OCI-LY1 (cell line): ENCODE measurements around the gene MMAB.

Experiments
- H2AFZ ChIP-seq: fragments of 200-600 bp; sonication (generic), shearing (Covaris generic); 2 replicates; pipeline ENCODE4 v1.6.0; 2014; ENCODE audit warnings: antibody characterized with exemption, mild to moderate bottlenecking, low read length
- H3F3A ChIP-seq: fragments of 200-600 bp; sonication (generic), shearing (Covaris generic); 2 replicates; pipeline ENCODE4 v1.6.0; 2014; ENCODE audit warnings: mild to moderate bottlenecking, antibody characterized with exemption, low read length, moderate library complexity; ENCODE audit not compliant: insufficient read depth
- H3K27ac ChIP-seq: fragments of 200-600 bp; sonication (generic); 2 replicates; pipeline ENCODE4 v1.5.1; 2014; ENCODE audit warnings: low read length, mixed run types, mild to moderate bottlenecking, low read depth; ENCODE audit not compliant: poor library complexity, severe bottlenecking
- H3K27me3 ChIP-seq: fragments of 200-600 bp; sonication (generic); 2 replicates; pipeline ENCODE4 v1.6.0; 2014; ENCODE audit warnings: antibody characterized with exemption, mild to moderate bottlenecking, low read length, moderate library complexity; ENCODE audit not compliant: insufficient read depth
- H3K36me3 ChIP-seq: fragments of 200-600 bp; sonication (generic); 2 replicates; pipeline ENCODE4 v1.6.1; 2014; ENCODE audit warnings: mild to moderate bottlenecking, antibody characterized with exemption, low read length, moderate library complexity, mixed read lengths; ENCODE audit not compliant: insufficient read depth
- H3K4me1 ChIP-seq: fragments of 200-600 bp; sonication (generic); 2 replicates; pipeline ENCODE4 v1.5.1; 2014; ENCODE audit warnings: mild to moderate bottlenecking, low read length, moderate library complexity; ENCODE audit not compliant: insufficient read depth, severe bottlenecking
- H3K4me2 ChIP-seq: fragments of 200-600 bp; sonication (generic), shearing (Covaris generic); 2 replicates; pipeline ENCODE4 v1.6.1; 2014; ENCODE audit warnings: low read length
- H3K4me3 ChIP-seq: fragments of 200-600 bp; sonication (generic); 2 replicates; pipeline ENCODE4 v1.5.1; 2014; ENCODE audit warnings: low read length, low read depth, mild to moderate bottlenecking, mixed read lengths; ENCODE audit not compliant: poor library complexity, severe bottlenecking
- H3K79me2 ChIP-seq: fragments of 200-600 bp; shearing (Covaris generic); 2 replicates; pipeline ENCODE4 v1.6.1; 2016; ENCODE audit warnings: mixed run types, low read length, mixed read lengths; ENCODE audit not compliant: insufficient read depth
- H3K9ac ChIP-seq: fragments of 200-600 bp; sonication (generic), shearing (Covaris generic); 2 replicates; pipeline ENCODE4 v1.6.1; 2014; ENCODE audit warnings: mild to moderate bottlenecking, low read length, mixed read lengths
- H3K9me2 ChIP-seq: fragments of 200-600 bp; sonication (generic), shearing (Covaris generic); 2 replicates; pipeline ENCODE4 v1.6.1; 2014; ENCODE audit warnings: low read depth, mild to moderate bottlenecking, low read length, mixed read lengths
- H3K9me3 ChIP-seq: fragments of 200-600 bp; shearing (Covaris generic); 2 replicates; pipeline ENCODE4 v1.6.1; 2014; ENCODE audit warnings: low read length, mixed read lengths
- H4K20me1 ChIP-seq: fragments of 200-600 bp; sonication (generic), shearing (Covaris generic); 2 replicates; pipeline ENCODE4 v1.6.0; 2016; ENCODE audit warnings: mild to moderate bottlenecking, low read length; ENCODE audit not compliant: insufficient read depth
- CTCF ChIP-seq: fragments of 200-600 bp; sonication (generic), shearing (Covaris generic); IDR thresholded peaks from 2 replicates; pipeline ENCODE4 v1.5.1; 2017; ENCODE audit warnings: mild to moderate bottlenecking, antibody characterized with exemption, low read length, moderate library complexity, mixed read lengths
- EZH2 ChIP-seq: fragments of 200-600 bp; sonication (generic), shearing (Covaris generic); IDR thresholded peaks from 2 replicates; pipeline ENCODE4 v1.8.0; 2017; ENCODE audit warnings: borderline replicate concordance, mixed run types, mild to moderate bottlenecking, antibody characterized with exemption, low read length, moderate library complexity, mixed read lengths

The MMAB gene

GRCh38 chr12:109533487-109533740 lies 39.9 kb downstream of the MMAB start:
- no peaks in the 10 kb centered on the region for H3K79me2 ChIP-seq
- no peaks in the 10 kb centered on the region for H3F3A ChIP-seq
- TF ChIP-seq CTCF (no peak), EZH2 (no peak)
- H3K9me2 ChIP-seq, result no peaks in the 10 kb centered on the region
- no peaks in the 10 kb centered on the region for H4K20me1 ChIP-seq
- no peak overlapping the region for H2AFZ ChIP-seq
- H3K9ac ChIP-seq, result no peak overlapping the region
- H3K4me3 ChIP-seq, result no peak overlapping the region
- no peaks in the 10 kb centered on the region for H3K4me1 ChIP-seq
- no peaks in the 10 kb centered on the region for H3K9me3 ChIP-seq
- H3K27me3 ChIP-seq, result no peaks in the 10 kb centered on the region
- H3K36me3 ChIP-seq, result no peaks in the 10 kb centered on the region
- no peak overlapping the region for H3K4me2 ChIP-seq
- H3K27ac ChIP-seq, result no peak overlapping the region

- Histone ChIP-seq H3K9ac (no peak overlapping the region), H2AFZ (no peak overlapping the region), H3K4me3 (no peak overlapping the region), H3K79me2 (no peaks in the 10 kb centered on the region), H3K27ac (no peak overlapping the region), H3K36me3 (no peaks in the 10 kb centered on the region), H3K27me3 (no peaks in the 10 kb centered on the region), H3K9me2 (no peaks in the 10 kb centered on the region), H3F3A (no peaks in the 10 kb centered on the region), H3K4me2 (no peak overlapping the region), H4K20me1 (no peaks in the 10 kb centered on the region), H3K4me1 (no peaks in the 10 kb centered on the region), H3K9me3 (no peaks in the 10 kb centered on the region)
- TF ChIP-seq EZH2 (no peak), CTCF (no peak)
Observed at GRCh38 chr12:109532721-109533486, 40.4 kb downstream of the MMAB start.

GRCh38 chr12:109531411-109531810 lies 41.9 kb downstream of the MMAB start:
- Histone ChIP-seq H3K4me1 (no peaks in the 10 kb centered on the region), H4K20me1 (no peaks in the 10 kb centered on the region), H2AFZ (no peak overlapping the region), H3F3A (no peaks in the 10 kb centered on the region), H3K36me3 (no peaks in the 10 kb centered on the region), H3K4me2 (no peak overlapping the region), H3K9ac (no peak overlapping the region), H3K79me2 (no peaks in the 10 kb centered on the region), H3K9me2 (no peaks in the 10 kb centered on the region), H3K4me3 (no peak overlapping the region), H3K27ac (no peak overlapping the region), H3K9me3 (no peaks in the 10 kb centered on the region), H3K27me3 (no peaks in the 10 kb centered on the region)
- TF ChIP-seq CTCF (no peak), EZH2 (no peak)
